GM12872 (cell line): ENCODE measurements around the gene OIT3.

Experiments used
- CTCF ChIP-seq: IDR thresholded peaks from 3 replicates; pipeline ENCODE4 v1.5.1; 2011; ENCODE audit warnings: low read depth, mild to moderate bottlenecking, low read length, moderate library complexity; ENCODE audit not compliant: insufficient read depth

OIT3 gene

GRCh38 chr10:72925951-72926465, 32.5 kb downstream of the OIT3 start:
- TF ChIP-seq CTCF = no peak

- no peak for TF ChIP-seq CTCF
Measured at GRCh38 chr10:72927485-72927884, 33.9 kb downstream of the OIT3 start.

- no peak for TF ChIP-seq CTCF
Measured at GRCh38 chr10:72928798-72929197, 35.3 kb downstream of the OIT3 start.

GRCh38 chr10:72930276-72930675, 36.7 kb downstream of the OIT3 start:
- no peak for TF ChIP-seq CTCF

GRCh38 chr10:72932259-72933015, 38.9 kb downstream of the OIT3 start:
- no peak for TF ChIP-seq CTCF

GRCh38 chr10:72935361-72935760, 41.8 kb downstream of the OIT3 start:
- no peak for TF ChIP-seq CTCF

- TF ChIP-seq CTCF = no peak
Measured at GRCh38 chr10:72943498-72944234, 50.1 kb downstream of the OIT3 start.
